WI38 (cell line): ENCODE data around the gene KLK8.
"Not testable (repeated sequence)": the region's sequence is repeated elsewhere in the genome, so short reads cannot be mapped to it uniquely, and the experiment has no call there.

ENCODE experiments used
- H3K4me3 ChIP-seq: 2 replicates; pipeline ENCODE4 v1.5.1; 2011; ENCODE audit warnings: low read depth, mild to moderate bottlenecking, control low read depth, low read length
- TF ChIP-seq, protein P1 (sequence below): IDR thresholded peaks from 2 replicates; pipeline ENCODE4 v1.5.1; 2012; ENCODE audit warnings: low read depth, mild to moderate bottlenecking, control low read depth, low read length

Gene KLK8

DNA sequence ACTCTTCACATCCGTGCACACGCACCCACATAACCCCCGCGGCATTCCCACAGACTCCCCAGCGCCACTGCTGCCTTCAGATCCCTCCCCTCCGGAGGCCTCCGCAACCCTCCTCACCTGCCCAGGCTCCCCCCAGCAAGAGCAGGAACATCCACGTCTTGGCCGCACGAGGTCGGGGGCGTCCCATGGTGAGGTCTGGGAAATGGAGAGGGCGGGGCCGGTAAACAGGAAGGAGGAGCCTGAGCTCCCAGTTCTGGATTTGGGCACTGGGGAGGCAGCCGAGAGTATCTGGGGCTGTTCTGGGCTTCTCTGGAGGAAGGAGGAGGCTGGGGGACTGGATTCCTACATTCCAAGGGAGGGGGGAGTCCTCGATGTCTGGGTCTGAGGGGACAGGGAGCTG is 423 bp downstream of the KLK8 start:
- no peak overlapping the region for H3K4me3 ChIP-seq
- TF ChIP-seq, protein P1, sequence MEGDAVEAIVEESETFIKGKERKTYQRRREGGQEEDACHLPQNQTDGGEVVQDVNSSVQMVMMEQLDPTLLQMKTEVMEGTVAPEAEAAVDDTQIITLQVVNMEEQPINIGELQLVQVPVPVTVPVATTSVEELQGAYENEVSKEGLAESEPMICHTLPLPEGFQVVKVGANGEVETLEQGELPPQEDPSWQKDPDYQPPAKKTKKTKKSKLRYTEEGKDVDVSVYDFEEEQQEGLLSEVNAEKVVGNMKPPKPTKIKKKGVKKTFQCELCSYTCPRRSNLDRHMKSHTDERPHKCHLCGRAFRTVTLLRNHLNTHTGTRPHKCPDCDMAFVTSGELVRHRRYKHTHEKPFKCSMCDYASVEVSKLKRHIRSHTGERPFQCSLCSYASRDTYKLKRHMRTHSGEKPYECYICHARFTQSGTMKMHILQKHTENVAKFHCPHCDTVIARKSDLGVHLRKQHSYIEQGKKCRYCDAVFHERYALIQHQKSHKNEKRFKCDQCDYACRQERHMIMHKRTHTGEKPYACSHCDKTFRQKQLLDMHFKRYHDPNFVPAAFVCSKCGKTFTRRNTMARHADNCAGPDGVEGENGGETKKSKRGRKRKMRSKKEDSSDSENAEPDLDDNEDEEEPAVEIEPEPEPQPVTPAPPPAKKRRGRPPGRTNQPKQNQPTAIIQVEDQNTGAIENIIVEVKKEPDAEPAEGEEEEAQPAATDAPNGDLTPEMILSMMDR: no peak

DNA sequence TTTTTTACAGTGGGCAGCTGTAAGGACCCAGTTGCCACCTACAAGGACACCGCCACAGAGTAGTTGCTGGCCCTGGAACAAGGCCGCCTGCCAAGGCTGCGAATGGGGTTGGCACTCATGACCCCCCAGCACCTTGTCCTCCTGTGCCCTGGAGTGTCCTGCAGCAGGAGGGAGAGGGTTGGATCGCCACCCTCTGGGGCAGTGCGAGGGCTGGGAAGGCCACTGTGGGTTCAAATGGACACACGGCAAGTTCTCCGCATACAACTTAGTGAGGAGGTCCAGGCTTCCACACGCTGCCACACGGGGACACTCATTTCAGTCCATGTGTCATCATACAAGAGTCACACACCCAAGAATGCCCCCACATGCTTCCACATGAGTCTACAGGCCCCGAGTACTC is 978 bp downstream of the KLK8 start:
- TF ChIP-seq, protein P1: no peak
- H3K4me3 ChIP-seq: no peak overlapping the region

DNA sequence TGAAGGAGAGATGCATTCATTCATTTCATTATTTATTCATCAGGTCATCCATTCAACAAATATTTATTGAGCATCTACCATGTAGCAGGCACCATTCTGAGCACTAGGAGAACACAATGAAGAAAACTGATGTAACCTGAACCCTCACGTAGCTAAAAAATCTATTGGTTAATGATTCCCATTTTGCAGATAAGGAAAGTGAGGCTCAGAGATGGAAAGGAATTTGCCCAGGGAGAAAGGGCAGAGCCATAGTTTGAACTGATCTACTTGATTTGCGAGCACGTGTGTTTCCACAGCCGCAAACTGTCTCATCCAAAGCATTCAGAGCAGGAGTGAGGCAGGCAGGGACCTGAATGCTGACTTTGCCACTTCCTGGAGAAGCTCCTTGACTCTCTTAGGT is 2.7 kb downstream of the KLK8 start:
- no peak overlapping the region for H3K4me3 ChIP-seq
- TF ChIP-seq, protein P1: no peak

DNA sequence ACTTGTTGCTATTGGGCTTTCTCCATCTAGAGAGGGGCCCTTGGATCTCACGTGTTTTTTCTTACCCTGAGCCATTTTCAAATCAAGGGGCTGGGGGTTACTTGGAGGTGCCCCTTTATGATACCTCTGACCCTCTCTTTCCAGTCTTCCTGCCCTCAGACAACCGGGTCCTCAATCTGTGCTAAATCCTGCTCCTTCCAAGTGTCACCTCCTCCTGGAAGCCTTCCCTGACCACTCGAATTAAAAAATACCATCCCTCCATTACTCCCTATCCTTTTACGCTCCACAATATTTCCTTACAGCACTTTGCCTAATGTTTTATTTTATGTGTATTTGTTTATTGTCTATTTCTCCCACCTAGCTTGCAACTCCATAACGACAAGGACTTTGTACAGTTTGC is 3.3 kb downstream of the KLK8 start:
- H3K4me3 ChIP-seq: no peak overlapping the region
- TF ChIP-seq, protein P1: no peak

DNA sequence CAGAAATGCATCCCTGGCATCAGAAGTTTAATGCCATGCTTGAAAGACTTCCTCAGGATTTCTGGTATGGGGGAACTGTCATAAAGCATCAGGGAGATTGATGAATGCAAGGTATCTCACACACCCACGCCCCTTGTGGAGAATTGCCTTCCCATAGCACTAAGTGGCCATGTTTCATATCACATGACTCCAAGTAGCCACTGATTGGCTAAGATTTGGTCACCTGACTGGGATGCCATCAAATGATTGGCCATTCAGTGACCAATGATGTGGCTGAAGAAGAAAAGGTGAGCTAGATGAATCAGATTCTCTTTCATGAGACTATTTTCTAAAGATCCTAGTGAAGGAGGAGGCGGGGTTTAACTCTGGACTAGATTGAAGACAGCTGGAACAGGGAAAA is 7.3 kb downstream of the KLK8 start:
- TF ChIP-seq, protein P1: no peak
- H3K4me3 ChIP-seq: no peak overlapping the region

DNA sequence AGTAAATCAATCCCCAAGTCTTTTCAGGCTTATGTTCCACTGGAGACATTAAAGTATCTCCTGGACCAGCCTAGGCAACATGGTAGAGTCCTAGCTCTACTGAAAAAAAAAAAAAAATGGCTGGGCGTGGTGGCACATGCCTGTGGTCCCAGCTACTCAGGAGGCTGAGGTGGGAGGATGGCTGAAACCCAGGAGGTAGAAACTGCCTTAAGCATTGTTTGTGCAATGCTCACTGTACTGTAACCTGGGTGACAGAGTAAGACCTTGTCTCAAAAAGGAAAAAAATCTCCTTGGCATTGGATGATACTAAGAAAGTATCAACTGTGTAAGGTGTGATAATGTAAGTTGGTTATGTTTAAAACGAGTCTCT is 8.8 kb downstream of the KLK8 start:
- H3K4me3 ChIP-seq: no peak overlapping the region
- TF ChIP-seq, protein P1: no peak

DNA sequence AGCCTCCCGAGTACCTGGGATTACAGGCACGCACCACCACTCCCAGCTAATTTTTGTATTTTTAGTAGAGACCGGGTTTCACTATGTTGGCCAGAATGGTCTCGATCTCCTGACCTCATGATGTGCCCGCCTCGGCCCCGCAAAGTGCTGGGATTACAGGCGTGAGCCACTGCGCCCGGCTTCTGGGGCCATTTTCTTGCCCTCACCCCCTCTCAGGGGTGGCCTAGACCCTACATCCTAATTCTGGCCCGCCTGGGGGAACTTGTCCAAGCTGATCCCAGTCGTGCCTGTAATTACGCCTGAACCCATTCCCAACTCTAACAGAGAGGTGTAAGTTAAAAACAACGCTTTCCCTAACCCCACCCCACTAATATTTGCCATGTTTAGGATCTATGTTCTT is 17.0 kb downstream of the KLK8 start:
- H3K4me3 ChIP-seq: not testable (repeated sequence)

DNA sequence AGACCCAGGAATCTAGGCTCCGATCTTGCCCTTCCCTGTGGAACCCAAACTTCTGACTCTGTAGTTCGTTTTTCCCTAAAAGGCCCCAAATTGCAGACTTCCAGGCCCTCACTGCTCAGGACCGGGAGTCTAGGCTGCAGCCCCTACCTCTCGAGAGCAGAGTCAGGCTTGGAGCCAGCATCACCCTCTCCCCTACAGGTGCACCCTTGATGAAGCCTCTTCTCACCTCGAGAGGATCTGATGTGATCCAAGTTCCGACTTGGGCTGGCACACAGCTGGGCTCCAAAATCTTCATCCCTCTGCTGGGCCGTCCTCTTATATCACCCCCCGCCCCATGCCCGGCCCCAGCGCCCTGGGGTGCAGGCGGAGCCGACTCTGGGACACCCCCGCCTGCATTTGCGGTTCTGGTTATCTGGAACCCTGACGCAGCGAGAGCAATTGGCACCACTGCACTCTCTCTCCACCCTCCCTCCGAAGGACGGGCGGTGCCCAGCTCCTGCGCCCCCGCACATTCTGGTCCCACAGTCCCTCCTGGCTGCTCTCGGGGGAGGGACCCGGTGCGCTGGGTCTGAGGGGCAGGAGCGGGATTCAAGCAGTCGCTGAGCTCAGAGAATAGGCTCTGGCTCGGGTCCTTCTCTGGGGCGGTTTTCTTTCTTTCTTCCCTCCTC is 17.6 kb downstream of the KLK8 start, which contains the start of gene KLK7:
Gene KLK7, minus strand, starts transcription at position 293 of the 668 bp plus-strand sequence. CDS start 1,518 bp downstream, outside the sequence.
- TF ChIP-seq, protein P1: no peak
- H3K4me3 ChIP-seq: no peak within 1 kb of the TSS
